ENCODE results near the gene SULF2. TPM values are rescaled to one million over a fixed set of nuclear protein-coding genes. Genes with fewer than 3 reads are reported as not detected.

Gene SULF2
- total and polyA plus RNA-seq, 2 of the 13 experiments (the other 11 are each of a cell fraction or from before 2014, with no cell fraction given): 7.2 to 50.9 TPM

DNA sequence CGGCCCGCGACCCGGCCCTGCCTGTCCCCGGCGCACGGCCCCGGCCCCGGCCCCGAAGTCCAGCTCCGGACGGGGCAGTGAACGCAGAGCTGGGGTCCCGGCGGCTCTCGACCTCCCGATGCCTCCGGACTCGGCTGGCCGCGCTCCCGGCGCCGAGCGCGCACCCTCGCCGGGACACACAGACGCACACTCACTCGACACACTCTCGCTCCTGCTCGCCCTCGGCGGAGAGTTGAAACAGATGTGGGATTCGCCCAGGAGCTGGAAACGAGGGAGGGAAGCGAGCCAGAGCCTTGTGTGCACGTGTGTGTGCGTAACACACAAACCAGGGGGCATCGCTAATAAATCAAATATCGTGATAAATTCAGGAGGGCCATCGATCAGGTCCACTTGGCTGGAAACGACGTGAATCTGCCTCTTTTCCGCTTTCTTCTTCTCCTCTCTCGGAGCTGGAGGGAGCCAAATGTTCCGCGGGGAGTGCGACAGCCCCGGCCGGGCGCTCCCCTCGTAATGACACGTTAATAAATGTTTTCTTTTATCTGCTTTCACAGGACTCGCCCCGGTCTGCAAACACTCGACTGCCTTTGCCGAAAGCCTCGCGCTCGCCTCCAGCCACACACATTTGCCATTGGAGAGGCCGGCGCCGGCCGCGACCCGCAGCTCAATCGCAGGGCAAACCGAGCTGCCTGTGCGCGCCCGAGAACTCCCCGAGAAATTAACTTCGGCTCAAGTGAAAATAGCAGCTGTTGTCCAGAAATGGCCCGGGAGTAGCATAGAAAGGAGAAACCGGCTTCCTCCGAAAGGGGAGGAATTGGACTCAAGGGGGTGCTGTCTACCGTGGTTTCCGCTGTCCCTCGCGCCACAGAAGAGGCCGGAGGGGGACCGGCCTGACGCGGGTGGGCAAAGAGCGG is 828 bp upstream of the SULF2 start (continued):
- TF ChIP-seq ZNF781 (CRISPR knock-in tag; IDR thresholded peaks at IDR 0.05; ENCODE audit: borderline replicate concordance, not compliant biosample characterization): no peak
- TF ChIP-seq E2F1 (CRISPR knock-in tag; IDR thresholded peaks at IDR 0.05): peak; percentile 51; the same call in 1 of the 2 replicates
- TF ChIP-seq ZNF543 (CRISPR knock-in tag; IDR thresholded peaks at IDR 0.05): no peak
- TF ChIP-seq GFI1 (CRISPR knock-in tag; IDR thresholded peaks at IDR 0.05; ENCODE audit: borderline replicate concordance): peak; percentile 59; the same call in 1 of the 2 replicates
- TF ChIP-seq ZNF775 (CRISPR knock-in tag; IDR thresholded peaks at IDR 0.05; ENCODE audit: borderline replicate concordance): 0 out of 2 replicates have a peak, but pooled peaks have one; percentile 20
- no peak for TF ChIP-seq ZNF484 (CRISPR knock-in tag; IDR thresholded peaks at IDR 0.05; ENCODE audit: borderline replicate concordance, low read depth)
- no peak for TF ChIP-seq AHDC1 (CRISPR knock-in tag; IDR thresholded peaks at IDR 0.05; ENCODE audit: borderline replicate concordance)
- no peak for TF ChIP-seq JARID2 (CRISPR knock-in tag; IDR thresholded peaks at IDR 0.05; ENCODE audit: insufficient replicate concordance)
- TF ChIP-seq KDM1A (CRISPR knock-in tag; IDR thresholded peaks at IDR 0.05): no peak
- TF ChIP-seq ZNF496 (CRISPR knock-in tag; IDR thresholded peaks at IDR 0.05; ENCODE audit: insufficient replicate concordance): no peak
- no peak for TF ChIP-seq TCF7 (IDR thresholded peaks at IDR 0.05; ENCODE audit: low read depth)
- TF ChIP-seq HCFC1 (IDR thresholded peaks at IDR 0.05; ENCODE audit: low read depth, low read length): no peak
- no peak; the same call in 1 of the 2 replicates for TF ChIP-seq MXD4 (CRISPR knock-in tag; IDR thresholded peaks at IDR 0.05)
- 0 out of 2 replicates have a peak, but pooled peaks have one; percentile 43 for TF ChIP-seq ZMYM3 (CRISPR knock-in tag; IDR thresholded peaks at IDR 0.05)
- TF ChIP-seq NCOA1 (CRISPR knock-in tag; IDR thresholded peaks at IDR 0.05): no peak
- no peak for TF ChIP-seq ZNF670 (CRISPR knock-in tag; IDR thresholded peaks at IDR 0.05; ENCODE audit: borderline replicate concordance)
- TF ChIP-seq, protein P1, sequence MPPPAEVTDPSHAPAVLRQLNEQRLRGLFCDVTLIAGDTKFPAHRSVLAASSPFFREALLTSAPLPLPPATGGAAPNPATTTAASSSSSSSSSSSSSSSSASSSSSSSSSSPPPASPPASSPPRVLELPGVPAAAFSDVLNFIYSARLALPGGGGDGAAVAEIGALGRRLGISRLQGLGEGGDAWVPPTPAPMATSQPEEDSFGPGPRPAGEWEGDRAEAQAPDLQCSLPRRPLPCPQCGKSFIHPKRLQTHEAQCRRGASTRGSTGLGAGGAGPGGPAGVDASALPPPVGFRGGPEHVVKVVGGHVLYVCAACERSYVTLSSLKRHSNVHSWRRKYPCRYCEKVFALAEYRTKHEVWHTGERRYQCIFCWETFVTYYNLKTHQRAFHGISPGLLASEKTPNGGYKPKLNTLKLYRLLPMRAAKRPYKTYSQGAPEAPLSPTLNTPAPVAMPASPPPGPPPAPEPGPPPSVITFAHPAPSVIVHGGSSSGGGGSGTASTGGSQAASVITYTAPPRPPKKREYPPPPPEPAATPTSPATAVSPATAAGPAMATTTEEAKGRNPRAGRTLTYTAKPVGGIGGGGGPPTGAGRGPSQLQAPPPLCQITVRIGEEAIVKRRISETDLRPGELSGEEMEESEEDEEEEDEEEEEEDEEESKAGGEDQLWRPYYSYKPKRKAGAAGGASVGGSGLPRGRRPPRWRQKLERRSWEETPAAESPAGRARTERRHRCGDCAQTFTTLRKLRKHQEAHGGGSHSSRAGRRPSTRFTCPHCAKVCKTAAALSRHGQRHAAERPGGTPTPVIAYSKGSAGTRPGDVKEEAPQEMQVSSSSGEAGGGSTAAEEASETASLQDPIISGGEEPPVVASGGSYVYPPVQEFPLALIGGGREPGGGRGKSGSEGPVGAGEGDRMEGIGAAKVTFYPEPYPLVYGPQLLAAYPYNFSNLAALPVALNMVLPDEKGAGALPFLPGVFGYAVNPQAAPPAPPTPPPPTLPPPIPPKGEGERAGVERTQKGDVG (CRISPR knock-in tag; IDR thresholded peaks at IDR 0.05; ENCODE audit: borderline replicate concordance): no peak; the same call in 1 of the 2 replicates
- TF ChIP-seq NR2F1 (CRISPR knock-in tag; IDR thresholded peaks at IDR 0.05): no peak

All from HepG2 (cell line).